Measurements from ENCODE around the gene MACROH2A2. TPM values are rescaled to one million over a fixed set of nuclear protein-coding genes. Genes with fewer than 3 reads are reported as not detected.

The MACROH2A2 gene
- total RNA-seq, 1 donor from 2014 or later, result 31.2 TPM

GRCh38 chr10:70160798-70161197 is 108.2 kb downstream of the MACROH2A2 start:
- no peak for DNase-seq (ENCODE audit: extremely low spot score, unreplicated experiment)
- Mint-ChIP-seq H3K27ac (ENCODE audit: unreplicated experiment) (peak overlapping the region; percentile 66), H3K4me3 (ENCODE audit: unreplicated experiment) (no peak overlapping the region), H3K9me3 (ENCODE audit: unreplicated experiment) (no peaks in the 10 kb centered on the region), H3K27me3 (ENCODE audit: unreplicated experiment) (no peaks in the 10 kb centered on the region), H3K4me1 (ENCODE audit: unreplicated experiment) (peaks cover 26% of the 10 kb centered on the region), H3K36me3 (ENCODE audit: unreplicated experiment) (peaks cover 44% of the 10 kb centered on the region)
- TF ChIP-seq CTCF (IDR thresholded peaks at IDR 0.05), result no peak

Other genes with a start within 250 kb of the MACROH2A2 start
- 11.7 and 12.1 TPM in 2 replicates for gene AIFM2, start 80.0 kb downstream of the MACROH2A2 start, total RNA-seq
- gene TYSND1, start 93.9 kb downstream of the MACROH2A2 start, total RNA-seq, result 13.8 and 15.6 TPM in 2 replicates
- 143 and 168 TPM in 2 replicates for gene SAR1A, start 117.7 kb downstream of the MACROH2A2 start, total RNA-seq
- 59.8 and 60.4 TPM in 2 replicates for gene PPA1, start 180.6 kb downstream of the MACROH2A2 start, total RNA-seq
- not detected in 2 replicates for gene NPFFR1, start 231.2 kb downstream of the MACROH2A2 start, total RNA-seq